K562 (cell line): ENCODE measurements around the gene MECP2. TPM values are rescaled to one million over a fixed set of nuclear protein-coding genes. Genes with fewer than 3 reads are reported as not detected.

ENCODE experiments used
- ATAC-seq: fragments of 200-7000 bp; cut with Tn5 transposase; 3 replicates; pipeline ENCODE4 v1.9.1; 2020; ENCODE audit warnings: moderate library complexity
- BruUV-seq: library from RNA; stranded (reverse); fragments of 400-500 nt; replicated peaks from 2 replicates; lab custom pipeline; 2021; lab: Mats Ljungman, UMichigan
- CTCF ChIA-PET: fragments of 300-600 bp; formaldehyde crosslinking; extraction: SDS; loops from one replicate; lab custom pipeline; 2021; ENCODE audit warnings: low intra/inter-chr PET ratio; lab: Yijun Ruan, JAX
- POLR2A ChIA-PET: fragments of 300-600, 350-650 bp; sonication (Branson Sonifier 250); formaldehyde crosslinking; extraction: SDS; loops from one replicate; lab custom pipeline; 2021; ENCODE audit warnings: antibody characterized with exemption, inconsistent platforms; lab: Yijun Ruan, JAX
- DNase-seq, 4 experiments: peaks; one replicate each; pipeline versions ENCODE4 v3.0.0 to v3.0.0-alpha.2; 2011 to 2018; ENCODE audit warnings: low spot score in 3 of 4, mixed read lengths in 3 of 4; ENCODE audit errors: extremely low read depth in 1 of 4
- FAIRE-seq: peaks from 2 replicates; lab custom pipeline; 2011; peaks lifted over from hg19 to GRCh38; lab: Jason Lieb, UNC
- H2AFZ ChIP-seq: 2 replicates; pipeline ENCODE4 v1.6.0; 2011; ENCODE audit warnings: low read depth, low read length, control low read depth, inconsistent platforms
- H3K27ac ChIP-seq: fragments of 200-600 bp; 3 replicates; pipeline ENCODE4 v1.8.0; 2011; ENCODE audit warnings: low read depth, mild to moderate bottlenecking, control low read depth, inconsistent platforms, low read length, moderate library complexity, mixed read lengths; ENCODE audit errors: extremely low read depth
- H3K27me3 ChIP-seq, 2 experiments: fragments of 300-600 bp in 1 of 2; 2 replicates in 1 of 2; 3 replicates in 1 of 2; pipeline versions ENCODE4 v1.6.0 to v1.8.0; 2011; ENCODE audit warnings: inconsistent platforms in 2 of 2, low read length in 2 of 2, mild to moderate bottlenecking in 1 of 2, mixed read lengths in 1 of 2, moderate library complexity in 1 of 2; ENCODE audit not compliant: control insufficient read depth in 2 of 2, insufficient read depth in 2 of 2
- H3K36me3 ChIP-seq: fragments of 300-600 bp; 3 replicates; pipeline ENCODE4 v1.8.0; 2011; ENCODE audit warnings: mild to moderate bottlenecking, low read length, inconsistent platforms; ENCODE audit not compliant: control insufficient read depth, insufficient read depth
- H3K4me1 ChIP-seq, 2 experiments: fragments of 200-600 bp in 1 of 2; replicated peaks in 1 of 2; 2 replicates in 1 of 2; 3 replicates in 1 of 2; pipeline versions ENCODE4 v1.5.1 to v1.8.0; 2011; ENCODE audit warnings: inconsistent platforms in 2 of 2, low read length in 2 of 2, mild to moderate bottlenecking in 1 of 2, mixed read lengths in 1 of 2, moderate library complexity in 1 of 2; ENCODE audit not compliant: control insufficient read depth in 2 of 2, insufficient read depth in 2 of 2
- H3K4me2 ChIP-seq: 2 replicates; pipeline ENCODE4 v1.6.1; 2011; ENCODE audit warnings: low read length, control low read depth, inconsistent platforms, mixed read lengths; ENCODE audit not compliant: insufficient read depth
- H3K4me3 ChIP-seq: fragments of 200-600 bp; sonication (generic), shearing (Covaris generic); 2 replicates; pipeline ENCODE4 v1.5.1; 2016; ENCODE audit warnings: control low read depth, inconsistent platforms
- H3K79me2 ChIP-seq: fragments of 200-600 bp; 3 replicates; pipeline ENCODE4 v1.8.0; 2011; ENCODE audit warnings: low read length, inconsistent platforms; ENCODE audit not compliant: control insufficient read depth, insufficient read depth
- H3K9ac ChIP-seq, 2 experiments: 2 replicates each; pipeline versions ENCODE4 v1.6.0 to v1.6.1; 2011; ENCODE audit warnings: low read depth in 2 of 2, low read length in 2 of 2, control low read depth in 1 of 2, inconsistent platforms in 1 of 2, mild to moderate bottlenecking in 1 of 2, mixed read lengths in 1 of 2; ENCODE audit not compliant: insufficient read depth in 1 of 2
- H3K9me1 ChIP-seq: one replicate; pipeline ENCODE4 v1.6.0; 2011; ENCODE audit warnings: inconsistent platforms, mild to moderate bottlenecking, low read length, moderate library complexity; ENCODE audit not compliant: control insufficient read depth, insufficient read depth
- H3K9me3 ChIP-seq: replicated peaks from 2 replicates; pipeline ENCODE4 v1.5.1; 2011; ENCODE audit warnings: low read depth, low read length, inconsistent platforms; ENCODE audit not compliant: control insufficient read depth, insufficient read depth
- H4K20me1 ChIP-seq: replicated peaks from 2 replicates; pipeline ENCODE4 v1.6.1; 2011; ENCODE audit warnings: low read length, inconsistent platforms, mixed read lengths; ENCODE audit not compliant: control insufficient read depth, insufficient read depth
- EWSR1 ChIP-seq: fragments of 450-650 bp; IDR thresholded peaks from 2 replicates; pipeline ENCODE4 v1.6.1; 2018; ENCODE audit warnings: borderline replicate concordance, mild to moderate bottlenecking, low read depth, moderate library complexity; ENCODE audit not compliant: partially characterized antibody
- GABPA ChIP-seq: fragments of 200-800 bp; sonication (Bioruptor generic); conservative IDR thresholded peaks from 2 replicates; pipeline ENCODE4 v1.6.1; 2016; ENCODE audit warnings: low read depth, missing genetic modification characterization, missing compliant biosample characterization
- HDAC1 ChIP-seq, 2 experiments: fragments of 450-650 bp; IDR thresholded peaks; 2 replicates each; pipeline ENCODE4 v1.6.1; 2016 to 2017; ENCODE audit warnings: inconsistent platforms in 1 of 2, mild to moderate bottlenecking in 1 of 2, moderate library complexity in 1 of 2
- MTA1 ChIP-seq: fragments of 450-650 bp; IDR thresholded peaks from 2 replicates; pipeline ENCODE4 v1.6.1; 2017; ENCODE audit warnings: borderline replicate concordance
- NCOA1 ChIP-seq: fragments of 450-650 bp; IDR thresholded peaks from 2 replicates; pipeline ENCODE4 v1.6.1; 2016; ENCODE audit warnings: low read depth
- SRSF9 ChIP-seq: fragments of 200-400 bp; formaldehyde crosslinking; IDR thresholded peaks from 2 replicates; pipeline ENCODE4 v1.6.1; 2017; ENCODE audit warnings: low read depth, low read length, borderline replicate concordance
- TAF9B ChIP-seq: fragments of 450-650 bp; IDR thresholded peaks from 2 replicates; pipeline ENCODE4 v1.6.1; 2018; ENCODE audit warnings: mild to moderate bottlenecking; ENCODE audit not compliant: partially characterized antibody
- TAL1 ChIP-seq: fragments of 450-650 bp; IDR thresholded peaks from 2 replicates; pipeline ENCODE4 v1.6.1; 2016; ENCODE audit warnings: mild to moderate bottlenecking
- TBL1XR1 ChIP-seq, 2 experiments: IDR thresholded peaks; 2 replicates each; pipeline ENCODE4 v1.6.1; 2012; ENCODE audit warnings: improper control_type of control experiment in 2 of 2, low read length in 2 of 2, mild to moderate bottlenecking in 1 of 2
- ZNF717 ChIP-seq: fragments of 250-450 bp; sonication (Bioruptor Pico); IDR thresholded peaks from 2 replicates; pipeline ENCODE4 v1.5.0; 2021
- WGBS: fragments of 100-300 bp; shearing (Covaris generic); methylation state at CpG from one replicate; pipeline ENCODE4 v1.1.6; 2016; ENCODE audit warnings: low coverage, mixed read lengths; ENCODE audit not compliant: insufficient coverage; ENCODE audit errors: missing lambda C conversion rate; 5-methylcytosine and 5-hydroxymethylcytosine counted together
- in situ Hi-C: fragments of 300-500 bp; cut with MboI; formaldehyde crosslinking; loops from 4 replicates; pipeline ENCODE4 v1.15.0; 2018; ENCODE audit warnings: inconsistent platforms, mixed read lengths
- intact Hi-C: fragments of 100-400 bp; cut with micrococcal nuclease; formaldehyde crosslinking; loops from 2 replicates; pipeline ENCODE4 v1.14.2; 2022
- polyA plus RNA-seq, 8 experiments: library from polyadenylated mRNA; depleted of rRNA in 4 of 8; stranded (reverse) in 5 of 8; unstranded in 3 of 8; fragments of >200 nt; fragmentation: Nextera tagmentation in 2 of 8; fragmentation: Illumina TruSeq in 1 of 8; extraction: Ambion mirVana in 2 of 8; extraction: Trizol in 1 of 8; gene quantifications; 2 replicates each; pipeline versions ENCODE4 v1.2.1 to v1.2.3, GENCODE V29; 2011 to 2014; ENCODE audit warnings: inconsistent platforms in 1 of 8, missing spikeins in 1 of 8
- total RNA-seq, 7 experiments: library from RNA; depleted of rRNA in 6 of 7; stranded (reverse); fragments of >200 nt in 6 of 7; fragmentation: Illumina TruSeq in 2 of 7; extraction: Trizol in 2 of 7; gene quantifications; 2 replicates each; pipeline versions ENCODE4 v1.2.1 to v1.2.3, GENCODE V29; 2011 to 2021; ENCODE audit warnings: low replicate concordance in 1 of 7

MECP2 gene
- total and polyA plus RNA-seq, 9 of the 15 experiments (the other 6 are each of a cell fraction or from before 2014, with no cell fraction given) = 2.1 to 50.9 (median 30.5) TPM

GRCh38 chrX:154121961-154122360, 24.4 kb upstream of the MECP2 start:
- H3K36me3 ChIP-seq = no peaks in the 10 kb centered on the region
- no TSS peak for BruUV-seq
- H3K4me3 ChIP-seq = no peak overlapping the region
- POLR2A ChIA-PET = no interaction called here
- in situ Hi-C loops (no loop called here), intact Hi-C loops (no loop called here)
- H3K9me3 ChIP-seq = no peaks in the 10 kb centered on the region
- ATAC-seq (no peak), FAIRE-seq (no peak), DNase-seq (no peak)
- CTCF ChIA-PET = no interaction called here
- no peaks in the 10 kb centered on the region for H4K20me1 ChIP-seq
- no peaks in the 10 kb centered on the region for H3K79me2 ChIP-seq
- H3K4me2 ChIP-seq = no peak overlapping the region
- peak overlapping the region in 1 of 2 experiments; percentile 36; a peak in 1 of 4 replicates for H3K9ac ChIP-seq
- H2AFZ ChIP-seq = peak overlapping the region; percentile 75; the same call in 1 of the 2 replicates
- no peaks in the 10 kb centered on the region for H3K9me1 ChIP-seq
- peaks cover 29% of the 10 kb centered on the region in 2 experiments; a peak in 4 of 5 replicates for H3K4me1 ChIP-seq
- TF ChIP-seq HDAC1 (IDR thresholded peaks at IDR 0.05) = no peak
- no peak for TF ChIP-seq TAL1
- TF ChIP-seq GABPA = no peak
- TF ChIP-seq TBL1XR1 (IDR thresholded peaks at IDR 0.05; ENCODE audit: low read length in 2 of 2) = no peak
- no peak for TF ChIP-seq NCOA1
- TF ChIP-seq SRSF9 = no peak
- TF ChIP-seq TAF9B = no peak
- no peak for TF ChIP-seq ZNF717
- TF ChIP-seq MTA1 = no peak
- TF ChIP-seq EWSR1 = no peak
- H3K27me3 ChIP-seq = no peaks in the 10 kb centered on the region
- no peak overlapping the region for H3K27ac ChIP-seq
- WGBS = 71% methylated on average over 8 of the region's 11 CpGs
